AG10803 (cell line): Measurements from ENCODE around the gene CNRIP1.

Source experiments
- DNase-seq: peaks from one replicate; pipeline ENCODE4 v3.0.0; 2010; ENCODE audit warnings: low read depth
- H3K4me3 ChIP-seq: 2 replicates; pipeline ENCODE4 v1.5.1; 2011; ENCODE audit warnings: mild to moderate bottlenecking, low read length, control low read depth
- TF ChIP-seq, protein P1 (sequence below): conservative IDR thresholded peaks from 2 replicates; pipeline ENCODE4 v1.5.1; 2011; ENCODE audit warnings: mild to moderate bottlenecking, low read length, control low read depth, inconsistent platforms

CNRIP1 gene

DNA sequence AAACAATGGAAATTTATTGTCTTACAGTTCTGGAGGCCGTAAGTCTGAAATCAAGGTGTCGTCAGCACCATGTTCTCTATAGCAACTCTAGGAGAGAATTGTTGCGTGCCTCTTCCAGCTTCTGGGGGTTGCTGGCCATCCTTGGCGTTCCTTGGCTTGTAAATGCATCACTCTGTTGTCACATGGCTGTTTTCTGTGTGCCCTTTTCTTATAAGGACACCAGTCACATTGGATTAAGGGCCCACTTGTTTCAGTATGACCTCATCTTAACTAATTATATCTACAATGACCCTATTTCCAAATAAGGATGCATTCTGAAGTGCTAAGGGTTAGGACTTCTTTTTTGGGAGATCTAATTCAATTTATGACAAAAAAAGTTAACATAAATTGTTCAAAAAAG is 44.0 kb upstream of the CNRIP1 start:
- H3K4me3 ChIP-seq = no peak overlapping the region
- TF ChIP-seq, protein P1, sequence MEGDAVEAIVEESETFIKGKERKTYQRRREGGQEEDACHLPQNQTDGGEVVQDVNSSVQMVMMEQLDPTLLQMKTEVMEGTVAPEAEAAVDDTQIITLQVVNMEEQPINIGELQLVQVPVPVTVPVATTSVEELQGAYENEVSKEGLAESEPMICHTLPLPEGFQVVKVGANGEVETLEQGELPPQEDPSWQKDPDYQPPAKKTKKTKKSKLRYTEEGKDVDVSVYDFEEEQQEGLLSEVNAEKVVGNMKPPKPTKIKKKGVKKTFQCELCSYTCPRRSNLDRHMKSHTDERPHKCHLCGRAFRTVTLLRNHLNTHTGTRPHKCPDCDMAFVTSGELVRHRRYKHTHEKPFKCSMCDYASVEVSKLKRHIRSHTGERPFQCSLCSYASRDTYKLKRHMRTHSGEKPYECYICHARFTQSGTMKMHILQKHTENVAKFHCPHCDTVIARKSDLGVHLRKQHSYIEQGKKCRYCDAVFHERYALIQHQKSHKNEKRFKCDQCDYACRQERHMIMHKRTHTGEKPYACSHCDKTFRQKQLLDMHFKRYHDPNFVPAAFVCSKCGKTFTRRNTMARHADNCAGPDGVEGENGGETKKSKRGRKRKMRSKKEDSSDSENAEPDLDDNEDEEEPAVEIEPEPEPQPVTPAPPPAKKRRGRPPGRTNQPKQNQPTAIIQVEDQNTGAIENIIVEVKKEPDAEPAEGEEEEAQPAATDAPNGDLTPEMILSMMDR = no peak

DNA sequence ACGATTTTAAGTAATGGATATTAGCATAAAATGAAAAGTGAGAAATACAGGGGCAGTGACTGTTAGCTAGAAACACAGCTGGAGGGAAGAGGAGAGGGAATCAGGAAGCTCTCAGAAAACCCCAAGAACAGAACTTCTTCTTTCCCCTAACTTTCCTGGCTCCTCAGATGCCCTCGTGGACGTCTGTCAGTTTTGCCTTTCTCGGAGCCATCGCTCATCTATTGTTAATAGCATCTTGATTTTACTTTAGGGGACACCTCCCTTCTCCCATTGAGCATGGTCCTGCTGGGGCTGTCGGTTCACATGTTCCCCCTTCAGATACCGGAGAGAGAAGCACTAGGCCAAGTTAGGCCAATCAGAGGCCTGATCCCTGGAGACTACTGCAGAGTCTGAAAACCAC is 43.0 kb upstream of the CNRIP1 start:
- TF ChIP-seq, protein P1 = no peak
- no peak overlapping the region for H3K4me3 ChIP-seq
- no peak for DNase-seq

More for the DNA sequence above, 44.0 kb upstream of the CNRIP1 start:
- no peak for DNase-seq

DNA sequence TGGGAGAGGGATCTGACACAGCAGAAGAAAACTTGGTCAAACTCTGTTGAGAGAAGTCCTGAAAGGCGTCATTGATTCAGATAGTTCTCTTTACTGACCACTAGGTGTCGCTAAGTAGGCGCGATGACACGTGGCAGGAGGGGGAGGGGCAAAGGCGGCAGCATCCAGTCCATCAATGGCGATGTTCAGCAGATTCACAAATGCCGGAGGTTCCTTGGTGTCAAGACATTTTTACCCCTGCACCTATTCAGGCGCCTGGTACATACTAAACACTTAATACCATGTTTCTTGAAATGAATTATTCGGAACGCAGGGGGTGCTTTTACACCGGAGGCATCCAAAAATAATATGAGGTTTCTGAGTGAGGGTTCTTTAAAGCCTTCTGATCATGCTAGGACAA is 42.3 kb upstream of the CNRIP1 start:
- TF ChIP-seq, protein P1 = peak; percentile 56
- DNase-seq = peak; percentile 35
- H3K4me3 ChIP-seq = no peak overlapping the region

DNA sequence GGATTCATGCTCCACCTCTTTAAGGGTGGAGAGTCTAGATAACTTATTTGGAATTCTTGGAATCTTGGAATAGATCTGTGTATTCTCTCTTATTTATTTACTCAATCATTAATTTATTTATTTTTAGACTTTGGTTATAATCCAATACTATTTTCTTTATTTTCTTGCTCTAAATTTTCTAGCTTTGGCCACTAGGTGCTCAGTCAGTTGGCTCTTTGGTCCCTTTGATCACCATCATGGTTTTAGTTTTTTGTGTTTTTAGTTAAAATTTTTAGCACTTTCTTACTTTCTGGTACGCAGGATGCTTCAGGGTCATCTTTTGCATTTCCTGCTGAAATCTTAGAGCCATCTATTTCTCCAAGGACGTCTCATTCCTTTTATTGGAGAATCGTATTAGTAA is 40.1 kb upstream of the CNRIP1 start:
- TF ChIP-seq, protein P1 = peak; percentile 13; the same call in 1 of the 2 replicates
- no peak for DNase-seq
- H3K4me3 ChIP-seq = no peak overlapping the region

DNA sequence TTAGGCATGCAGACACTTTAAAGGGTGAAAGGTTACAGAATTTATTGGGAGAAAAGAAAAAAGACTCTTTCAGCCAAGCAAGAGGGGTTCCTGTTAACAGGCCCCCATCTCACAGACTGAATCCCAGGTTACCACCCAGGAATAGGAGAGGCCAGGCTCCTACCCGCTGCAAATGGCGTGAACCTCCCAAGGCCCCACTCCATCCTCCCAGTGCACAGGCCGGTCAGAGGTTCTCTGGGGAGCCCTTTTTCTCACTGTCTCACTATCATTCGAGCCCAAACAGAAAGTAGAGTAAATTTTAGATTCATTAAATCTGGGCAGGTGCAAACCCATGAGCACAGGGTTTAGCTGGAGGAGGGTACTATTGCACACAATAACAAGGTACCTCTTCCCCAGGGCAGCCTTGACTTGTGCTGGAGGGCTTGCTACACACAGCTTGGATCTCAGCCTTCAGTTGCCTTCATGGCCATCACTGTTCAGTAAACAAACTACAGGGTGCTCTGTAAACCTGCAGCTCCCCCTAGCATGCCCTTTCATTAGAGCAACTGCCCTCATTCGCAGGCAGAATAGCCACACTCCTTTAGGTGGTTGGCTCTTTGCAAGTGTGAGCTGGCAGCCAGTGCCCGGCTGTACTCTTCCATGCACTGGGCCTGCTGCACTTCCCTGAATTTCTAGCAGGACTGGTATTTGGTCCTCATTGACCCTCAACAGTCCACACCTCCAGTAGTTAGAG is 38.0 kb upstream of the CNRIP1 start:
- TF ChIP-seq, protein P1 = peak; percentile 73
- DNase-seq = peak; percentile 56
- H3K4me3 ChIP-seq = no peak overlapping the region

DNA sequence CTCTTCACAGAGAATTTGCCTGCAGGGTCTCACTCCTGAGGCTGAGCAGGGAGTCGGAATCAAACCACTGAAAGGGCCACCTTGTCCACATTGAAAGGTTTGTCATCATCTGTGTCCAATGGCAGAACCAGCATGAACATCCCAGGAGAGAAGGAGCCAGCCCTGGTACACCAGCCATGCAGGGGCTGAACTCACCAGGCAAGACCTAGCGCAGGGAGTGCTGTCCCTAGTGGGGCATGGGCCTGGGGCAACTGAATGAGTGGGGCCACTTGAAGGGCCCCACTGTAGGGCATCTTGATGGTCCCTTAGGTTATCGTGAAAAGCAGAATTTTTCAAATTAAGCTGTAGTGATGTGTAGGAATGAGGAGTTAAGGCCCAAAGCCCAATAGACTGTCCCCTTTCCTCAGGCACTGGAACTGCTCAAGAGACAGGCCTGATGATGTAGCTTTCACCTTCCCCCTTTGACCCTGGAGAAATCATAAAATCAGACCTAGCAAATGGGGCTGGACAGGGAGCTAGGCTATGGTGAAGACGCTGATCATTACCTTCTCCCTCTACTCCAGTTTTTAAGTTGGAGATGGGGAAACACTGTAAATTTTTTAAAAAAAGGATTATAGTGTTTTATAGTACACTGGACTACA is 37.0 kb upstream of the CNRIP1 start:
- TF ChIP-seq, protein P1 = no peak
- H3K4me3 ChIP-seq = no peak overlapping the region
- DNase-seq = no peak
